GM21447 (cell line): ENCODE measurements around the gene NUP210L.

Source experiments
- ATAC-seq: cut with Tn5 transposase; IDR thresholded peaks from one replicate; pipeline ENCODE4 v1.9.1; 2021; ENCODE audit not compliant: unreplicated experiment

The NUP210L gene

GRCh38 chr1:154154534-154155191, at the start of gene NUP210L:
NUP210L (minus strand) TSS chr1:154155073.
- ATAC-seq: no peak

DNA sequence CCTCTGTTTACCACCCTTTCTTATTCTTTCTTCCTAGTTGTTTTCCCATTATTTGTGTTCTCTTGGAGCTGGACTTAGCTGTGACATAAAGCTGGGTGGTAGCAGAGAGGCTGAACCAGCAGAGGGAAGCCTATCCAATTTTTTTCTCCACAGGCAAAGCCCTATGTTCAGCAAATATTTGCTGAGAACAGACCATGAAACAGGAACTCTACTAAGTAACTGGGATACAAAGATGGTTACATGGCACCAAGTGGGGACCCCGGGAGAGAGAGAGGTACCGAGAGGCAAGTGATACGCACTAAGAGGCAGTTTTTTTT, 44.6 kb upstream of the NUP210L start:
- no peak for ATAC-seq

GRCh38 chr1:154198756-154199562, 44.1 kb upstream of the NUP210L start:
- no peak for ATAC-seq

- no peak for ATAC-seq
Measured at GRCh38 chr1:154193821-154194220, 38.9 kb upstream of the NUP210L start.

- ATAC-seq: no peak
Measured at GRCh38 chr1:154192476-154192875, 37.6 kb upstream of the NUP210L start.

DNA sequence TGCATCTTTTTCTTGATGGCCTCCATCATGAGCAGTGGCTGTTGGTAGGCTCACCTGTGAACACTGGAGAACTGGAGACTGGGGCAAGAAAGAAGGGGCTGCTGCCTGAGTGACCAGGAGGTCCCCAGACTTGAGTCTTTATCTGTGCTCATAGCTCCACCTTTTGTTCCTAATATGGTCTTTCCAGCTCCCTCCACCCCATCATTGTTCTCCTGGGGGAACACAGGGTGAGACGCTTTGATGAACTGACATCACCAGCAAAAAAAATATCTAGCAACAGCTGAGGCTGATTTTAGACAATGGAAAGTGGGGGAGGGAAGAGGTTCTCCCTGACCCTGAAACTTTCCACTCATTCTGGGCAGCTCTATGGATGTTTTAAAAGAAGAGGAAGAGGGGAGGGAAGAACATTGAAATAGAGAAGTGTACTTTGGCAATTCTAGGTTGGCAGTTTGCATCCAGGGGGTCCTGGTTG, 37.2 kb upstream of the NUP210L start, which contains the start of gene TPM3:
TSS of gene TPM3 (minus strand) at position 111 of the 472 bp plus-strand sequence. CDS start at position 29, 82 bp downstream.
- no peak for ATAC-seq

DNA sequence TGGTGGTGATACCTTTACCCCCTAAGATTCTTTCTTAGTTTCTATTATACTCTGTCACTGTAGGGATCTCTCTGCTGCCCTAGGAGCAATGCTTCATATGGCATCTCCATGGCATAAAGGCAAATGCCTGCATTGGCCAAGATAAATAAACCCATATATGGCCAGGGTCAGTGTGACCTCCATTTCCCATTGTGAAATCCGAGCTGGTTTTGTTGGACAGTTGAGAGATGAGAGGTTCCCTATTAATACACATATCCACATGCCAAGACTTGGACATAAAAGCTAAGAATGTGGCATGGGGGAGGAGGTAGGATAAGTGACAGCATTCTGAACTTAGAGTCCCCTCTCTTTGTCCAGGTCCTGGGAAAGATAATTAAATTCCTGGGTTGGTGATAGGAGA, 35.7 kb upstream of the NUP210L start:
- ATAC-seq: no peak

GRCh38 chr1:154186852-154187501, 32.1 kb upstream of the NUP210L start:
- no peak for ATAC-seq

DNA sequence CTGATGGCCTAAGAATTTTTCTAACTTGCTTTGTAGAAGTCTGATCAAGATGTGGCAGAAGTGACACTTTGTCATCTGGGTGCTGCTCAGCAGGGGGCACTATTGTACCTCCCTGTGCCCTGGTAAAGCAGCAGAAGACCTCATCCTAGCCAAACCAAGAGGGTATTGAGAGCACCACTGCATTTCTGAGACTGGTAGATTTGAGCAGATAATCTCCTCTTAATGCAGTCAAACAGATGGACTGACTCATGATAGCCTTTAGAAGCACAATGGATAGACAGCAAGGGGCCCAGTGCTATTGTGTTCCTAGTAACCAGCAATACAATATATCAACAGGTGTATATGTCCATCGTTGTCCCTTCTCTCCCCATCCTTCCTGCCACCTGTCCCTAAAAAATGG, 31.3 kb upstream of the NUP210L start:
- no peak for ATAC-seq

GRCh38 chr1:154183046-154183915, 28.4 kb upstream of the NUP210L start:
- peak; percentile 63 for ATAC-seq

DNA sequence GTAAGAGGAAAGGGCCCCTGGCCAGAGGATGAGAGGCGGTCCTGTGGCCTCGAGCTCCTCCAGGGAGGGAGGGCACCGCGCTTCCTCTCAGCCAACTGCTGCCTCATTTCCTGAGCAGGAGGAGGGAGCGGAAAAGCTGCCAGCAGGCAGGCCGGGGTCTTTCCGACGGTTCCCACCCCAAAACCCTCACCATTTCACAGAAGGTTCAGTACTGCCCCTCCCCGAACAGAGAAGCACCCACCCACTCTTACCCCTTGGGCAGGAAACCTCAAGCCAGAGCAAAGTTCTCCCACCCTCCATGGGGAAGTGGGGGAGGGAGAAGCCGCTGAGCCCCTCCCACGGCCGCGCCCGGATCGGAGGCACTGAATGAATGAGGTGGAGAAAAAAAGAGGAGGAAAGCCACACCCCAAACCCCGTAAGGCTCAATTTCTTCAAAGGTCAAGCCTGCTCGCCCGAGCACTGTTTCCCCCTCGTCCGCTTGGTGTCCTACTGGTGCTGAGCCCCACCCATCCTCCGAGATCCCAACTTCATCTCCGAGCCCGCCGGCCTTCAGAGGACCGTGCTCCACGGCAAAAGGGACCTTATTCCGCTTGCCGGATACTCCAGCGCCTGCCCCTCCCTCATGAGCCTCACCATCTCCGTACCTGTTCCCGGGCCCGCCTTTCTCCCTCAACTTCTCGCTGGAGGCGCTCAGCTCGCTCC, 27.6 kb upstream of the NUP210L start:
- peak; percentile 59 for ATAC-seq

DNA sequence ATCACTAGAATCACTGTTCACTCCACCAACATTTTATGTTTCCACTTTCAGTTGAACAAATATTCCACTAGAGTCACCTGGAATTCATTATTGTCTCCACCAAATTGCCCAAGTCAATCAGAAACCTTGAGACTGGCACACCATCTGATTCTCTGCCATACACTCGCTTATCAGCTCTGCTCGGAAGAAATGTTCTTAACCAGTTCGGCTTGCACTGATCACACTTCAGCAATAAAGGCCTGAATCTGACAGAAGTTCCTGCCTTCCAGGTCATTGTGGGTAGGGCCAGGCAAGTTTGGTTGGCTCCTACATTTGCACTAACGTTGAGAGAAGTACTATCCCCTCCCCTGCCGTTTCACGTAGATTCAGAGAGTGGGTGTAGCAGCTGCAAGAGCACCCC, 27.1 kb upstream of the NUP210L start:
- ATAC-seq: no peak

GRCh38 chr1:154179946-154180687, 25.2 kb upstream of the NUP210L start:
- no peak for ATAC-seq

DNA sequence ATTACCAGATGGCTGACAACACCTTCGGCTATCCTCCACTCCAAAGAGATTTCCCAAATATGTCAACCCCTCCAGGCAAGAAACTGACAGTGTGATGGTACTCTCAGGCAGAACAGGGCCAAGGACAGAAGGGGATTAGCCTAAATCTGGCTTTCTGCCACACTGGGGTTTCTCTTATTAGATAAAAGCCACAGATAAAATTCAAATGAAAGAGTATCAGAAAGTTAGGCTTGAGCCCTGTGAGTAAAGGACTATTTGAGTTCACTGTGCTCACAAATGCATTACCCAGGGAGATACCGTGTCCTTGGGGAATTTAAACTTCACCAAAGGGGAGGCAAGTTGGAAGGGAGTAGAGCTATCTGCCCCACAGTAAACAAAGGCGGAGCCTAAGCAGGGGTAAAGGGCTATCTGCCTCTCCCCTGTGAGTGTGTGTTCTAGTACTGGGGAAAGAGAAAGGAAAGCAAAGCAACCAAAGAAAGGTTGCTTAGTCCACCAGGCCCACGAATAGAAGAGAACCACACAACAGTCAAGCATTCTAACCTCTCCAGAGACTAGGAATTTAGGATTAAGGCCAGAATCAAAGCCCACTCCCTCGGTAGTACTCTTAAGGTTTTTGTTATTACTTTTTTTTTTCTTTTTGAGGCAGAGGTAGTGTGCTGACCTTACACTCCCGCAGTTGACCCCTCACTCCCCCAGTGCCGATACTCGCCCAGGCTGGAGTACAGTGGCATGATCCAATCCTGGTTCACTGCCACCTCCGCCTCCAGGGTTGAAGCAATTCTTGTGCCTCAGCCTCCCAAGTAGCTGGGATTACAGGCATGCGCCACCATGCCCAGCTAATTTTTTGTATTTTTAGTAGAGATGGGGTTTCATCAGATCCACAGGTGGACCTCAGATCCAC, 24.3 kb upstream of the NUP210L start:
- no peak for ATAC-seq

DNA sequence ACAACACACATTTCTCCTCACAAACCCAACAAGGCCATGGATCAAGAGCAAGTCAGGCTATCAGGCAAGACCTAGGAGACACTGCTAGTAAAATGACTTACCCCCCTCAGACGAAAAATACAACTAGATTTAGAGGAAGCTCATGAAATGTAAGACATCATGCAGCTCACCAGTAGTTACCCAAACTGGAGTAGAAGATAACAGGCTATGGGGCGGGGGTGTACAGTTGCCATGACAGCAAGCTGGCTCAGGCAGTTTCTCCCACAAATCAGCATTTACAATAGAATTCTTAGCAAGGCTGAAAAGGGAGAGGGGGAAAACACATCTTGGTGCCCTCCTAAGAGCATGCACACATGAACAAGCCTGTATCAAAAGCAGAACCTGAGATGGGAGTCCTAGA, 23.1 kb upstream of the NUP210L start:
- no peak for ATAC-seq

GRCh38 chr1:154176337-154176736, 21.5 kb upstream of the NUP210L start:
- no peak for ATAC-seq

DNA sequence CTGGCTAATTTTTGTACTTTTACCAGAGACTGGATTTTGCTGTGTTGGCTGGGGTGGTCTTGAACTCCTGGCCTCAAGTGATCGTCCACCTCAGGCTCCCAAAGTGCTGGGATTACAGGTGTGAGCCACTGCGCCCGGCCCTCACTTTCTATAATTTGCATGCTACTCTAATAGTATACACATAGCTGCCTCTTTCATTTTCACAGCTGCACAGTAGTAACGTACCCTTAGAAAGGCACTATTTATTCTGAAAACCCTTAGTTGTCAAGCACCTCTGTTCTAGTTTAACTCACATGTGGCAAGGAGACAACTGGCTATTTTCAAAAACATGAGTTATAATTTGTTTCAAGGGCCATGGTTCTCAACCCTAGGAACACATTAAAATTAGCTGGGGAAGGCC, 19.8 kb upstream of the NUP210L start:
- ATAC-seq: no peak

- no peak for ATAC-seq
Measured at GRCh38 chr1:154171880-154172279, 17.0 kb upstream of the NUP210L start.

DNA sequence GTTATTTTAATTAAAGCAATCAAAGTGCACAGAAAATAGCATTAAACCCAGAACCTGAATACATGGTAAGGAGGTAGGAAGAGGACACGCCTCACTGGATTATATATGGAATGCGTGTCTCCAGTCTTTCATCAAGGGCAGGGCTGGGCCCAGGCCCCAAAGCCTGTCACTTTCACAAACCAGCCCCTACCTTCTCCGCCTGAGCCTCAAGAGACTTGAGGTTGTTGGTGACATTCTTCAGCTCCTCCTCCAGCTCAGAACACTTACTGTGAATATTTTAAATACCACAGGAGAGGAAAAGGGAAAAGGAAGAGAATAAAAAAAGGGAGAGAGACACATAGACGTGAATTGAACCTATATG, 16.3 kb upstream of the NUP210L start:
- no peak for ATAC-seq
